GM19438 (cell line): ENCODE measurements around the gene UBE2D3.
"Not testable (repeated sequence)": the region's sequence is repeated elsewhere in the genome, so short reads cannot be mapped to it uniquely, and the experiment has no call there.

Experiments used
- ATAC-seq: cut with Tn5 transposase; IDR thresholded peaks from one replicate; pipeline ENCODE4 v1.9.1; 2021; ENCODE audit warnings: low read depth; ENCODE audit not compliant: unreplicated experiment

Gene UBE2D3

GRCh38 chr4:102826890-102827673, at the start of gene UBE2D3:
TSS of gene UBE2D3 (minus strand) at chr4:102827551. CDS start at chr4:102826508, 1,043 bp downstream.
- ATAC-seq: peak; percentile 23

- no peak for ATAC-seq
Observed at GRCh38 chr4:102871772-102872171, 44.4 kb upstream of the UBE2D3 start.

- peak; percentile 34 for ATAC-seq
Observed at GRCh38 chr4:102869569-102870197, 42.3 kb upstream of the UBE2D3 start.

GRCh38 chr4:102868781-102869568, 41.6 kb upstream of the UBE2D3 start, which contains the start of gene CISD2:
TSS of gene CISD2 (plus strand) at chr4:102868992. CDS start at chr4:102869085, 93 bp downstream.
- ATAC-seq: peak; percentile 78

GRCh38 chr4:102868153-102868780, 40.9 kb upstream of the UBE2D3 start:
- peak; percentile 46 for ATAC-seq

GRCh38 chr4:102867278-102868152, 40.2 kb upstream of the UBE2D3 start:
- ATAC-seq: no peak

- ATAC-seq: not testable (repeated sequence)
Observed at GRCh38 chr4:102865327-102865726, 38.0 kb upstream of the UBE2D3 start.

- ATAC-seq: no peak
Observed at GRCh38 chr4:102862747-102863146, 35.4 kb upstream of the UBE2D3 start.

- no peak for ATAC-seq
Observed at GRCh38 chr4:102862016-102862415, 34.7 kb upstream of the UBE2D3 start.

GRCh38 chr4:102860611-102861324, 33.4 kb upstream of the UBE2D3 start:
- ATAC-seq: no peak

- no peak for ATAC-seq
Observed at GRCh38 chr4:102858828-102859464, 31.6 kb upstream of the UBE2D3 start.

- ATAC-seq: no peak
Observed at GRCh38 chr4:102850370-102850769, 23.0 kb upstream of the UBE2D3 start.

- ATAC-seq: no peak
Observed at GRCh38 chr4:102849579-102850104, 22.3 kb upstream of the UBE2D3 start.

GRCh38 chr4:102847687-102848086, 20.3 kb upstream of the UBE2D3 start:
- no peak for ATAC-seq

- ATAC-seq: no peak
Observed at GRCh38 chr4:102843938-102844337, 16.6 kb upstream of the UBE2D3 start.

- ATAC-seq: no peak
Observed at GRCh38 chr4:102843273-102843672, 15.9 kb upstream of the UBE2D3 start.

GRCh38 chr4:102842367-102842766, 15.0 kb upstream of the UBE2D3 start:
- ATAC-seq: no peak

- no peak for ATAC-seq
Observed at GRCh38 chr4:102836596-102836995, 9.2 kb upstream of the UBE2D3 start.
